K562 treated with DMSO at 1 percent for 24 hours (cell line): ENCODE measurements around the gene CNIH1. TPM values are rescaled to one million over a fixed set of nuclear protein-coding genes. Genes with fewer than 3 reads are reported as not detected.

ENCODE experiments used
- total RNA-seq: library from RNA; unstranded; fragments of 300-600 nt; gene quantifications from 2 replicates; pipeline ENCODE4 v1.2.3, GENCODE V29; 2022; ENCODE audit warnings: low read depth; ENCODE audit not compliant: insufficient read depth

Gene CNIH1
- total RNA-seq: 39.4 and 57.9 TPM in 2 replicates

DNA sequence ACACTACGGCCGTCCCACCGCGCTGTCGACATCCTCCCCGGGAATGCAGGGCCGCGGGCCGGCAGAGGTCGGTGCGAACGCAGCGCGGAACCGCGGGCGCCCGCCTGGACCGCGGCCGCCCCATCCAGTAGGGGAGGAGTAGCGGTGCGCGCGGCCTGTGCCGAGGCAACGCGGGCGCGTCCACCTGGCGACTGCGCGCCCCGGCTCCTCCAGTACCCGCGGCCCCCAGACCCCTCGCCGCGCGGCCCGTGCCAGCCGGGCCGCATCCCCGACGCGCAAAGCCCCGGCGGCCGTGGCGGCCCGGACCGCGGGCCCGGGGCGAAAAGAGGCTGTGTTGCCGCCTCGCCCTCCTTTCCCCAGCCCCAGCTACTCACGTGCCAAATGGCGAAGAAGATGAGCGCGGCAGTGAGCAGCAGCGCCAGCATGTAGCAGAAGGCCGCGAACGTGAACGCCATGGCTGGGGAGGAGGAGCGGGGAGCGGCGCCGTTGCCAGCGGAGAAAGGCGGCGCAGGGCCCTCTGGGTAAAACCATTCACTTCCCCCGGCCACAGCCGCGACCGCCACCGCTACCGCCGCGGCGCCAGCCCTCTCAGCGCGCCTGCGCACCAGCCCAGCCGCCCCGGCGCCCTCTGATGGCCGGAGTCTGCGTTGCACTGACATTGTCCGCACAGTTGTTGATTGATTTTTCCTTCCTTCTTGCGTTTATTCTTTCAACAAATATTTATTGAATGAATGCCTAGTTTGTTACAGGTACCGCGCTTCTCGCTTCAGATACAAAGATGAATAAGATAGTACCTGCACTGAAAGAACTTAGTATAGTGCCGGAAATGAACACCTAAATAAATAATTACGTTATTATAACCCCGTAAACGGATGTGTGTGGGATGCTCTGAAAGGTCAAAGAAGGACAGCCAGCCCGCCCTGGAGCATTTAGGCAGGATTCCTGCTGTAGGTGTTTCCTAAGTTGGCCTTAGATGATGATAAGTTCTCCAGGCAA lies at the start of gene CNIH1:
CNIH1 (minus strand) TSS at position 502 of the 996 bp plus-strand sequence; CDS start at position 455, 47 bp downstream.

GRCh38 chr14:54488646-54489317 lies 47.6 kb upstream of the CNIH1 start, which contains the start of gene GMFB:
Gene GMFB (minus strand): TSS chr14:54488980. CDS start chr14:54488927, 53 bp downstream.

DNA sequence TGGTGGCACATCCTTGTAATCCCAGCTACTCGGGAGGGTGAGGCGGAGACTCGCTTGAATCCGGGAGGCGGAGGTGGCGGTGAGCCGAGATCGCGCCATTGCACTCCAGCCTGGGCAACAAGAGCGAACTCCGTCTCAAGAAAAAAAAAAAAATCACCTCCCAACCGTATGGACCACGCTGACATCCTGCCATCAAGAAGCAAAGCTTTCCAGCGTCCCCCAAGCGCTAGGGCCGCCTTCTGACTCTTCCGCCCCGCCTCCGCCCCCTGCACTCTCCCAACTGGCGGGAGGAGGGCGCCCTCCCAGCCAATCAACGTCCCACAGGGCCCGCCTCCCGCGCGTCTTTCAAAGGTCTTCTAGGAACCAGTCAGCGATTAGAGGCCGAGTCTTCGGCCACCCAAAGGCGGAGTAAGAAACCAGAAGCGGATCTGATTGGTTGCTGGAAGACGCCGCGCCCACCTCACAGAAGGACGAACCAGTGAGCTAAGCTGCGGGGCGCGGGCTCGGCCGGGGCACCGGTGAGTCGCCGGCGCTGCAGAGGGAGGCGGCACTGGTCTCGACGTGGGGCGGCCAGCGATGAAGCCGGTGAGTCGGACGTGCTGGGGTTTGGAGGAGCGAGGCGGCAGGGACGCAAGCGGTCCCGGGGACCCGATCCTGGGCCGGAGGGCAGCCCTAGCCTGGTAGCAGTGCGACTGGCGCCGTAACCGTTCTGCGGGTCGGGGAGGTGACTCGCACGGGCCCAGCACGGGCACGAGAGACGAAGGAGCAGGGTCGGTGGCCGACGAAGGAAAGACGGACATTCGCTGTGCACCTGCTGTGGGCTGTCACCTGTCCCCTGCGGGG lies 44.5 kb downstream of the CNIH1 start, which contains the start of gene CDKN3:
CDKN3 (plus strand) TSS at position 515 of the 843 bp plus-strand sequence; CDS start at position 577, 62 bp downstream.

Other genes starting within 250 kb of the CNIH1 start
- gene CDKN3, start 44.4 kb downstream of the CNIH1 start, total RNA-seq: 40.9 and 50.0 TPM in 2 replicates
- gene GMFB, start 47.6 kb upstream of the CNIH1 start, total RNA-seq: 10.4 and 11.7 TPM in 2 replicates
- 2.6 and 11.7 TPM in 2 replicates for gene CGRRF1, start 68.5 kb upstream of the CNIH1 start, total RNA-seq
- 1.6 TPM in 2 replicates for gene SAMD4A, start 125.8 kb upstream of the CNIH1 start, total RNA-seq